ENCODE results near the gene LHFPL2. TPM values are rescaled to one million over a fixed set of nuclear protein-coding genes. Genes with fewer than 3 reads are reported as not detected.

Gene LHFPL2
- total RNA-seq, 4 donors from 2014 or later: 14.7 to 127 (median 28.0) TPM

GRCh38 chr5:78627766-78628165, 20.8 kb downstream of the LHFPL2 start:
- intact Hi-C loops (cut with DNase I; ENCODE audit: low total_unique reads): no loop called here
- H3K27ac ChIP-seq: peak overlapping the region; percentile 75 to 79
- H3K4me1 ChIP-seq: peaks cover 11 to 14% of the 10 kb centered on the region in 2 donors
- no peak overlapping the region for H3K4me3 ChIP-seq
- H3K36me3 ChIP-seq: no peaks in the 10 kb centered on the region
- TF ChIP-seq, protein P1, sequence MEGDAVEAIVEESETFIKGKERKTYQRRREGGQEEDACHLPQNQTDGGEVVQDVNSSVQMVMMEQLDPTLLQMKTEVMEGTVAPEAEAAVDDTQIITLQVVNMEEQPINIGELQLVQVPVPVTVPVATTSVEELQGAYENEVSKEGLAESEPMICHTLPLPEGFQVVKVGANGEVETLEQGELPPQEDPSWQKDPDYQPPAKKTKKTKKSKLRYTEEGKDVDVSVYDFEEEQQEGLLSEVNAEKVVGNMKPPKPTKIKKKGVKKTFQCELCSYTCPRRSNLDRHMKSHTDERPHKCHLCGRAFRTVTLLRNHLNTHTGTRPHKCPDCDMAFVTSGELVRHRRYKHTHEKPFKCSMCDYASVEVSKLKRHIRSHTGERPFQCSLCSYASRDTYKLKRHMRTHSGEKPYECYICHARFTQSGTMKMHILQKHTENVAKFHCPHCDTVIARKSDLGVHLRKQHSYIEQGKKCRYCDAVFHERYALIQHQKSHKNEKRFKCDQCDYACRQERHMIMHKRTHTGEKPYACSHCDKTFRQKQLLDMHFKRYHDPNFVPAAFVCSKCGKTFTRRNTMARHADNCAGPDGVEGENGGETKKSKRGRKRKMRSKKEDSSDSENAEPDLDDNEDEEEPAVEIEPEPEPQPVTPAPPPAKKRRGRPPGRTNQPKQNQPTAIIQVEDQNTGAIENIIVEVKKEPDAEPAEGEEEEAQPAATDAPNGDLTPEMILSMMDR (IDR thresholded peaks at IDR 0.05): no peak
- TF ChIP-seq POLR2A (IDR thresholded peaks at IDR 0.05): no peak
- H3K9me3 ChIP-seq: no peaks in the 10 kb centered on the region
- DNase-seq: no peak
- H3K27me3 ChIP-seq: no peaks in the 10 kb centered on the region

DNA sequence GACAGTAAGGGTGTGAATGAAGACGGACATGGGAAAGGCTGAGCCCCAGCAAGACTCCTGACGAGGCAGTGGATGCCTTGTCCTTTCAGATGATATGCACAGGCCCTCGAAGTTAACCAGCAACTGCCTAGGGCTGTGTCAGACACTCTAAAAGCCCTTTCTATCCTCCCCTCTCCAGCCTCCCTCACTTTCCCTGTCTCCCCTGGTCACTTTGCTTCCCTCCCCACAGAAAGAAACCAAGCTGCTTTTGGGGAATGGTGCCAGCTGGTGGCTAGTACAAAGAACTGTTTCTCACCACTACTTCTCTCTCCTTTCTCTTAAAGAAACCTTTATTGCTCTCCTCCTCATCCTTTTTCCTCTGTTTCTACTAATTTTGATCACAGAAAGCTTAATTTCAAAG, 21.4 kb downstream of the LHFPL2 start:
- intact Hi-C loops (cut with DNase I; ENCODE audit: low total_unique reads): no loop called here
- peaks cover 11 to 14% of the 10 kb centered on the region in 2 donors for H3K4me1 ChIP-seq
- H3K27me3 ChIP-seq: no peaks in the 10 kb centered on the region
- H3K9me3 ChIP-seq: no peaks in the 10 kb centered on the region
- DNase-seq: no peak
- TF ChIP-seq, protein P1 (IDR thresholded peaks at IDR 0.05): peak in 3 of 4 experiments; percentile 12 to 35 (median 18)
- no peak for TF ChIP-seq POLR2A (IDR thresholded peaks at IDR 0.05)
- no peak overlapping the region for H3K4me3 ChIP-seq
- H3K36me3 ChIP-seq: no peaks in the 10 kb centered on the region
- peak overlapping the region; percentile 75 to 79 for H3K27ac ChIP-seq

DNA sequence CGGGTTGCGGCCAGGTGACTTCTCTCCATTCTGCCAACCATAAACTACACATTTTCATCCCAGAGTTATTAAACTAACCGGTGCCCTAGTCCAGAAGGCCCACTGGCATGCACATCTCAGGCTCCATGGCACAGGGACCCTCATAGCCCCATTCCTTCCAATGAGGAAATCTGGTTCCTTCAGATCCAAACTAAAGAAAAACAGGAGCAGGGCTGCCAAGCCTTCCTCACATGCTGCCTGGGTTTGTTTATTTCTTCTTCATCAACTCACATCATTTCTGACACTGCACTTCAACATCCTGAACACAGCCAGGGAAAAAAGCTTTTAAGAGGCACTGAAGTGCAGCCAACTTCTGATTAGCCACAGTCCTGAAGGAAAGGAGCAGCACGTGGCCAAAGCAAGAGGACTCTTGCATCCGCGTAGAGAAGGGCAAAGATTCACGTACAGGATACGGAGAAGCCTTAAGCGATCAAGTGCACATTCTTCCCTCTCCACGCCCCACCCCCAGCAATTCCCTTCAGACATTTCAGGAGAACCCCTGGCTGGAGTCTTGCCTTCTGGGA, 22.5 kb downstream of the LHFPL2 start:
- Histone ChIP-seq H3K27ac (peak overlapping the region; percentile 75 to 79), H3K4me1 (peaks cover 11 to 14% of the 10 kb centered on the region in 2 donors)

DNA sequence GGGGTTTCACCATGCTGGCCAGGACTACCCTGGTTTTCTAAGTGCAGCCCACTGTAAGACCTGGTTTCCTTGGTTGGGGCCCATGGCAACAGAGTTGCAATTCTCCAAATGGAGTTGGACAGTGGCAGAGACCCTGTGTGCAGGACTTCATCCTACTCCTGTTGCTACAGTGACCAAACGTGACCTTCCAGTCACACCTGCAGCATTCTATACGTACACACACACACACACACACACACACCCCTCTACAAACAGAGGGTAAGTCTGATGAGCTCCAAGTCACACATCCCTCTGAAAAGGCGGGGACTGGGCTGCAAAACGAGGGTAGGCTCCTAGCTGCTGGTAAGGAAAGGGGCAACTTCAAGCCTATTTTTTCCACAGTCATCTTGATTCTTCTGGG, 23.6 kb downstream of the LHFPL2 start:
- no peaks in the 10 kb centered on the region for H3K36me3 ChIP-seq
- H3K4me1 ChIP-seq: peaks cover 11 to 14% of the 10 kb centered on the region in 2 donors
- peak overlapping the region in 1 of 2 donors; percentile 79 for H3K27ac ChIP-seq
- intact Hi-C loops (cut with DNase I; ENCODE audit: low total_unique reads): no loop called here
- H3K4me3 ChIP-seq: no peak overlapping the region
- H3K27me3 ChIP-seq: no peaks in the 10 kb centered on the region
- no peak for DNase-seq
- no peaks in the 10 kb centered on the region for H3K9me3 ChIP-seq
- TF ChIP-seq POLR2A (IDR thresholded peaks at IDR 0.05): no peak
- TF ChIP-seq, protein P1 (IDR thresholded peaks at IDR 0.05): no peak

More for the DNA sequence above, 22.5 kb downstream of the LHFPL2 start:
- intact Hi-C loops (cut with DNase I; ENCODE audit: low total_unique reads): no loop called here
- TF ChIP-seq POLR2A (IDR thresholded peaks at IDR 0.05): no peak
- TF ChIP-seq, protein P1 (IDR thresholded peaks at IDR 0.05): no peak
- Histone ChIP-seq H3K9me3 (no peaks in the 10 kb centered on the region), H3K27me3 (no peaks in the 10 kb centered on the region), H3K36me3 (no peaks in the 10 kb centered on the region), H3K4me3 (no peak overlapping the region)
- DNase-seq: peak in 1 of 2 donors; percentile 62

DNA sequence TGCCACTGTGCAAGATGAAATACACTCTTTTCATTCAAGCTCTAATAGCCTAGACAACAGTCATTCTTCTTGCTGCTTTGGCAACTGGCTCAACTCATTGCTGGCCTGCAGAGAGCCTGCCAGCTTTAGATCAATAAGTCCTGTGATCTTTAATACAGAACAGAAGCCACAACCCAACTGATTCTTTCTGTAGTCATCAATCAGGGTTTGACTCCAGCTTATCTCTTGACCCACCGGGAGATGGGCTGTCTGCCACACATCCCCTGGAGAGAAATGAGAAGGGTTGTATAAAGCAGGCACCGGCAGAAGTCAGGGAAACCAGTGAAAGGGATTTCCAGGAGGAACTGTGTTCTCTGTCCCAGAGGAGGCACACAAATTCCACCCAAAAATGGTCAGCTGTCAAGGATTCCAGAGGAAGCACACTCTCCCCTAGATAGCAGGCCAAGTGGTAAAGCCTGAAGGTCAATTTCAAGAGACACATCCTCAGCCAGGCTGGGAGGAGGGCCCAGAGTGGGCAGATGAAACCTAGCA, 24.5 kb downstream of the LHFPL2 start:
- no peaks in the 10 kb centered on the region for H3K9me3 ChIP-seq
- no peak overlapping the region for H3K4me3 ChIP-seq
- TF ChIP-seq POLR2A (IDR thresholded peaks at IDR 0.05): no peak
- TF ChIP-seq, protein P1 (IDR thresholded peaks at IDR 0.05): no peak
- H3K36me3 ChIP-seq: no peaks in the 10 kb centered on the region
- intact Hi-C loops (cut with DNase I; ENCODE audit: low total_unique reads): no loop called here
- no peak for DNase-seq
- peak overlapping the region; percentile 2 to 79 for H3K27ac ChIP-seq
- H3K27me3 ChIP-seq: no peaks in the 10 kb centered on the region
- peaks cover 11 to 14% of the 10 kb centered on the region in 2 donors for H3K4me1 ChIP-seq

All from uterus (tissue), 4 donors.